Measurements from ENCODE around the gene CMC4. TPM values are rescaled to one million over a fixed set of nuclear protein-coding genes. Genes with fewer than 3 reads are reported as not detected.
A peak's percentile ranks its signal among the peaks of the same experiment; 100 is the strongest.

Gene CMC4
- total RNA-seq, result 3.9 TPM

- intact Hi-C loops (cut with DNase I), result no loop called here
- peak; percentile 98 for ATAC-seq
- DNase-seq (ENCODE audit: low spot score), result peak; percentile 85
These were observed at the start of gene CMC4, which contains the start of the genes BRCC3 and MTCP1 for GRCh38 chrX:155070975-155071693. CMC4 (minus strand) TSS chrX:155071136; CDS start chrX:155064023, 7,113 bp downstream. BRCC3 (plus strand) TSS chrX:155071508; CDS start chrX:155071528, 20 bp downstream. MTCP1 (minus strand) TSS chrX:155071136; CDS start chrX:155066010, 5,126 bp downstream.

GRCh38 chrX:155115174-155115819 is 44.4 kb upstream of the CMC4 start:
- no peak for ATAC-seq
- no peak for DNase-seq (ENCODE audit: low spot score)
- intact Hi-C loops (cut with DNase I), result no loop called here

GRCh38 chrX:155113097-155113496 is 42.2 kb upstream of the CMC4 start:
- ATAC-seq, result no peak
- no peak for DNase-seq (ENCODE audit: low spot score)
- intact Hi-C loops (cut with DNase I), result no loop called here

- no peak for DNase-seq (ENCODE audit: low spot score)
These were observed 41.2 kb upstream of the CMC4 start for GRCh38 chrX:155112171-155112570.

GRCh38 chrX:155108427-155108826 is 37.5 kb upstream of the CMC4 start:
- ATAC-seq, result no peak
- intact Hi-C loops (cut with DNase I), result no loop called here
- no peak for DNase-seq (ENCODE audit: low spot score)

More at GRCh38 chrX:155112171-155112570, 41.2 kb upstream of the CMC4 start:
- intact Hi-C loops (cut with DNase I), result no loop called here
- no peak for ATAC-seq

- DNase-seq (ENCODE audit: low spot score), result no peak
- intact Hi-C loops (cut with DNase I), result no loop called here
- no peak for ATAC-seq
These were observed 35.0 kb upstream of the CMC4 start for GRCh38 chrX:155105919-155106318.

GRCh38 chrX:155094468-155095061 is 23.6 kb upstream of the CMC4 start:
- intact Hi-C loops (cut with DNase I), result no loop called here

GRCh38 chrX:155086961-155087735 is 16.2 kb upstream of the CMC4 start:
- intact Hi-C loops (cut with DNase I), result no loop called here
- ATAC-seq (no peak), DNase-seq (ENCODE audit: low spot score) (no peak)

More at GRCh38 chrX:155094468-155095061, 23.6 kb upstream of the CMC4 start:
- DNase-seq (ENCODE audit: low spot score) (no peak), ATAC-seq (no peak)

- DNase-seq (ENCODE audit: low spot score) (no peak), ATAC-seq (no peak)
- intact Hi-C loops (cut with DNase I), result no loop called here
These were observed 15.4 kb upstream of the CMC4 start for GRCh38 chrX:155086202-155086840.

GRCh38 chrX:155071694-155072280 is 851 bp upstream of the CMC4 start:
- ATAC-seq, result no peak
- intact Hi-C loops (cut with DNase I), result no loop called here

GRCh38 chrX:155070663-155070974 is 317 bp downstream of the CMC4 start:
- ATAC-seq (peak; percentile 19), DNase-seq (ENCODE audit: low spot score) (no peak)
- intact Hi-C loops (cut with DNase I), result no loop called here

More at GRCh38 chrX:155071694-155072280, 851 bp upstream of the CMC4 start:
- DNase-seq (ENCODE audit: low spot score), result no peak

GRCh38 chrX:155070038-155070437 is 898 bp downstream of the CMC4 start:
- intact Hi-C loops (cut with DNase I), result no loop called here
- ATAC-seq (no peak), DNase-seq (ENCODE audit: low spot score) (no peak)

- DNase-seq (ENCODE audit: low spot score) (no peak), ATAC-seq (no peak)
- intact Hi-C loops (cut with DNase I), result no loop called here
These were observed 1.5 kb downstream of the CMC4 start for GRCh38 chrX:155069414-155069813.

- no peak for DNase-seq (ENCODE audit: low spot score)
- intact Hi-C loops (cut with DNase I), result no loop called here
- no peak for ATAC-seq
These were observed 2.8 kb downstream of the CMC4 start for GRCh38 chrX:155068165-155068564.

GRCh38 chrX:155065035-155065734 is 5.8 kb downstream of the CMC4 start:
- intact Hi-C loops (cut with DNase I), result no loop called here
- no peak for DNase-seq (ENCODE audit: low spot score)
- ATAC-seq, result no peak

- no peak for DNase-seq (ENCODE audit: low spot score)
- intact Hi-C loops (cut with DNase I), result no loop called here
- ATAC-seq, result no peak
These were observed 9.2 kb downstream of the CMC4 start for GRCh38 chrX:155061760-155062159.

- intact Hi-C loops (cut with DNase I), result no loop called here
- ATAC-seq, result peak; percentile 91
- peak; percentile 71 for DNase-seq (ENCODE audit: low spot score)
These were observed 13.8 kb downstream of the CMC4 start for GRCh38 chrX:155056877-155057792.

All from sciatic nerve (tissue), 2 donors.